AG08396 (cell line): ENCODE data around the gene PPP1R16B.

Experiments
- DNase-seq: peaks from one replicate; pipeline ENCODE4 v3.0.0; 2012; ENCODE audit warnings: low spot score, mixed read lengths

Gene PPP1R16B

GRCh38 chr20:38896009-38896594 lies 90.6 kb downstream of the PPP1R16B start:
- no peak for DNase-seq

- DNase-seq = no peak
These were observed 91.8 kb downstream of the PPP1R16B start for GRCh38 chr20:38897267-38897666.

GRCh38 chr20:38900606-38901005 lies 95.1 kb downstream of the PPP1R16B start:
- DNase-seq = no peak

- DNase-seq = no peak
These were observed 97.1 kb downstream of the PPP1R16B start for GRCh38 chr20:38902601-38903000.

GRCh38 chr20:38903335-38903734 lies 97.8 kb downstream of the PPP1R16B start:
- no peak for DNase-seq

GRCh38 chr20:38905375-38905774 lies 99.9 kb downstream of the PPP1R16B start:
- DNase-seq = no peak

GRCh38 chr20:38907918-38908677 lies 102.6 kb downstream of the PPP1R16B start:
- no peak for DNase-seq

GRCh38 chr20:38915355-38915754 lies 109.9 kb downstream of the PPP1R16B start:
- DNase-seq = no peak

GRCh38 chr20:38917657-38918056 lies 112.2 kb downstream of the PPP1R16B start:
- no peak for DNase-seq

GRCh38 chr20:38918172-38918571 lies 112.7 kb downstream of the PPP1R16B start:
- no peak for DNase-seq

- no peak for DNase-seq
These were observed 114.2 kb downstream of the PPP1R16B start for GRCh38 chr20:38919683-38920082.

GRCh38 chr20:38920411-38920810 lies 114.9 kb downstream of the PPP1R16B start:
- DNase-seq = no peak

- no peak for DNase-seq
These were observed 115.4 kb downstream of the PPP1R16B start for GRCh38 chr20:38920851-38921250.

- DNase-seq = no peak
These were observed 119.2 kb downstream of the PPP1R16B start for GRCh38 chr20:38924718-38925117.

GRCh38 chr20:38926142-38926933 lies 120.8 kb downstream of the PPP1R16B start, which contains the start of gene FAM83D:
TSS of gene FAM83D (plus strand) at chr20:38926417. CDS start at chr20:38926443, 26 bp downstream.
- DNase-seq = peak; percentile 100

GRCh38 chr20:38926934-38927616 lies 121.6 kb downstream of the PPP1R16B start:
- DNase-seq = peak; percentile 43

- DNase-seq = no peak
These were observed 122.5 kb downstream of the PPP1R16B start for GRCh38 chr20:38927902-38928578.

- DNase-seq = no peak
These were observed 124.7 kb downstream of the PPP1R16B start for GRCh38 chr20:38930242-38930569.

GRCh38 chr20:38931984-38932383 lies 126.5 kb downstream of the PPP1R16B start:
- DNase-seq = no peak

GRCh38 chr20:38932457-38933120 lies 127.1 kb downstream of the PPP1R16B start:
- peak; percentile 57 for DNase-seq

GRCh38 chr20:38934530-38934929 lies 129.0 kb downstream of the PPP1R16B start:
- no peak for DNase-seq
